ENCODE measurements around the gene FSTL4.
"Not testable (repeated sequence)": the region's sequence is repeated elsewhere in the genome, so short reads cannot be mapped to it uniquely, and the experiment has no call there.

FSTL4 gene

GRCh38 chr5:133451926-133452325, 160.4 kb downstream of the FSTL4 start:
- no peak for DNase-seq

GRCh38 chr5:133450286-133450685, 162.1 kb downstream of the FSTL4 start:
- peak; percentile 71 for DNase-seq

DNA sequence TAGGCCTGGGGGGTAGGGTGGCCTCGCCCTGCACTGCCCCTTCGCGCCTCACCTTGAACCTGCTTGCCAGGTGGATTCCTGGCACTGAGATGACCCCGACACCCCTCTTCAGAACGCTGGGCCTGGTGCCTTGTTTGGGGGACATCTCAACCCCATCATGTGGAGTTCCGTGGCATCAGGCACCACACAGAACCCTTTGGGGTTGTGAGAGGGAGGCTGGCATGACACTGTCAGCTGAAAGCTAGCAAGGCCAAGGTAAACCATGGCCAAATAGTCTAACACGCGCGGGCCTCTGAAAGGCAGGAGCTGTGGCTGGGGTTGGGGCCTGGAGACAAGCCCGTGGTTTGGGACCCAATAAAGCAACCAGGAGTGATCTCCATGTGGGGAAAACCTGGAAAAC, 163.2 kb downstream of the FSTL4 start:
- no peak for DNase-seq

DNA sequence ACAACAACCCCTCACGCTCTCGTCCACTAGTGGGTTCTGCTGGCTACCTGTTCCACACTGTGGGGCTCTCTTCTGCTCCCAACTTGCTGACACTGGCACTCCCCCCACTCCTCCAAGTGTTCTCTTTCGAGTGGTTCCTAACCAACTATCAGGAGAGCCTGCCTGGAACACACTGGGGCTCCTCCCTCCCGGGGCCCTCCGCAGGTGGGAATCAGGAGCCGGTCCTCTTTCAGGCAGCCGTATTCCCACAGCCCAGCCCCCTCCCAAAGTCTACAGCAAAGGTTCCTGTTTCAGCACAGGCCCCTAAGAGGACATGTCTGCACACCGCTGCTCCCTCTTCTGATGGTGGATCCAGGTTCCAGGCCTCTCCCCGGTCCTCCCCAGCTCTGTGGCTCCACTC, 165.9 kb downstream of the FSTL4 start:
- DNase-seq, result no peak

DNA sequence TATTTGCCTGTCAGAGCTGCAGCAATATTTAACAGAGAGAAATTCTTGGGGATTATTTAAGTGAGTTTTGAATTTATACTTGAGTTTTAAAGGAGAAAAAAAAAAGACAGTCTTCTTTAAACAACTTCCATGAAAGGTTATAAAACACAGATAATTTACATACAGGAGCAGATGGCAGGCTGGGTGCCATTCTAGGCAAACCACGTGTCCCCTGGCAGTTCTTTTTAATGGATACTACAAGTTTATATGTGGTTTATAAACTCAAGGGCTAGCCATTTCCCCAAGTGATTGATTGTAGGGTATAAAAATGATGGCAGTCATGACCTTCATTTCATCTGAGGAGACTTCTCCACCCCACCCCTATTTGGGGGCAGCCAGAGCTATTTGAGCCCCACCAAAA, 166.6 kb downstream of the FSTL4 start:
- DNase-seq, result no peak

- DNase-seq, result not testable (repeated sequence)
Observed at GRCh38 chr5:133445204-133445603, 167.1 kb downstream of the FSTL4 start.

DNA sequence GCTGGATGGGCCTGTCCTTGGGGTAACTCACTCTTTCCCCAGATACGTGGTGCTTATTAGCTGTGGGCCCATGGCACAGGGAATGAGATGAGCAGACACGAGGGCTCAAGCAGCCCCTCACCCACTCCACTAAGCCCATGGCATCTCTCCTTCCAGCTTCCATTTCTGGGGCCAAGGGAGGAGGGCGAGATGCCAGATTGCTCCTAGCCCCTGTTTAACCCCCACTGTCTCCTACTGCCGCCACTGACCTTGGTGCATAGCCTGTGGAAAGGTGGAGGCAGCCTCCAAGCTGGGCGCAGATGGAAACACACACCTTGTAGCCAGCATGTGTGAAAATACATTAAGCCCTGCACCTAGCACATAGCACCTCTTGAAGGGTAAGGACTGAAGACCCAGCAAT, 167.6 kb downstream of the FSTL4 start:
- DNase-seq, result no peak

GRCh38 chr5:133441166-133441815, 171.1 kb downstream of the FSTL4 start:
- no peak for DNase-seq

- no peak for DNase-seq
Observed at GRCh38 chr5:133440467-133441115, 171.8 kb downstream of the FSTL4 start.

DNA sequence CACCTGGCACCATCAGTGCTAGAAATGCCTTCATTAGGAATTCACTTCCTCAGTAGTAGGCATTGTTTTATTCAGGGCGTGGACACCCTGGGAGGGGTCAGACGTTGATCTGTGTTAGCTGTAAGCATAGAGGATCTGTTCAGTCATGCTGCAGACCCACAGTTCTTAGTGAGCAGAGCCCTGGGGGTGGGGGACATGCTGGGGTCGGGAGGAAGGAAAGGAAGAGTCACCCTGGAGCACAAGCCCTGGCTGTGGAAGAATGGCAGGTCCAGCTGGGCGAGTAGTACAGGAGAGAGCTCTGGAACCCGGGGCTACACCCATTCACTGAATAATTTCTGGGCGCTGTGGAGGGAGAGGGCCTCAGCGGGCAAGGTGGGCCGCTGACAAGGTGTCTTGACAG, 172.5 kb downstream of the FSTL4 start:
- no peak for DNase-seq

DNA sequence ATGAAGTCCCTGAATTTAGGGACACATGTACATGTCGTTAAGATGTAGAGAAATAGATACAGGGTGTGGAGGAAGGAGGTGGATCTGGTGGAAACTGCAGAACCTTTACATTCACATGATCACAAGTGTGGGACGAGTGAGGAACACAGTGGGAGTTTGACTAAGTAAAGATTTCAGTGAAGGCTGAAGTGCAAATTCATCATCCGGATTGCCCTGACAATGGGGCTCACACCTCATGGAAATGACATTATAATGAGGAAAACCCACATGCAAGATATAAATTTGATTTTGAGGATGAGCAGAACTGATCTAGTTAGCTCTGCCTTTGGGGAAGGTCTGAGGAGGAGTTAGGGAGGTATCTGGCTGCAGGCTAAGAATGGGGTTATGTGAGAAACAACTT, 173.9 kb downstream of the FSTL4 start:
- DNase-seq, result no peak

- no peak for DNase-seq
Observed at GRCh38 chr5:133434336-133434735, 178.0 kb downstream of the FSTL4 start.

DNA sequence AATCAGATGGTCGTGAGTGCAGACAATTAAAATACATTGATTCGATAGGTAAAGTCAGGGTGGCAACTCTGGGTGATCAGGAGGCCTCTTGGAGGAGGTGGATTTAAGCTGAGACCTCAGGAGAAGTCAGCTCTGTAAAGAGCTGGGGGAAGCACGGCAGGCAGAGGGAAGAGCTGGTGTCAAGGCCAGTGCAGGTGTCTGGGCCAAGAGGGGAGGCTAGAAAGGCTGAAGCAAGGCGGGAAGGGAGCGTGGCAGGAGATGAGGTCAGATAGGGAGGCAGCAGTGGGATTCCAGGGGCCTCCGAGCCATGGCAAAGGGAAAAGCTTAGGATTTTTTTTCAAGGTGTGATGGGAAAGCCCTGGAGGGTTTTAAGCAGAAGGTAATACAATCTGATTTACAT, 178.7 kb downstream of the FSTL4 start:
- DNase-seq, result no peak

- peak; percentile 55 for DNase-seq
Observed at GRCh38 chr5:133432956-133433532, 179.3 kb downstream of the FSTL4 start.

DNA sequence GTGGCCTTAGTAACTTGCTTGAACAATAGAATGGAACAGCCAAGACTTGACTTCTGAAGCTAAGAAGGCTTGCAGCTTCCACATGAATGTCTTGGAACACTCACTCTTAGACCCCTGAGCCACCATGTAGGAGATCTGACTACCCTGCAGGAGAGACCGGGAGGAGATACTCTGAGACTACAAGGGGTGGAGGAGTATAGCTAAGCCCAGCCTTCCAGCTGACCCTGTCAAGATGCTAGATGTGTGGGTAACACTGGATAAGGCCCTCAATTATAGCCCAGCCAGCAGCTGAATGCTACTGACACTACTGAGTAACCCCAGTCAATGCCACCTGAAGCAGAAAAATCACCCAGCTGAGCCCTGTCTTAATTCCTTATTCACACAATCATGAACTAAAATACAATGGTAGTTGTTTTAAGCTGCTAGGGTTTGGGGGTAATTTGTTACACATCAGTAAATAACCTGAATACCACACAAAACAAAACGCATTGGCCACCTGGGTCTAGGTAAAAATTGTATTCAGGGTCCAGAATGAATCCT, 180.9 kb downstream of the FSTL4 start:
- no peak for DNase-seq

DNA sequence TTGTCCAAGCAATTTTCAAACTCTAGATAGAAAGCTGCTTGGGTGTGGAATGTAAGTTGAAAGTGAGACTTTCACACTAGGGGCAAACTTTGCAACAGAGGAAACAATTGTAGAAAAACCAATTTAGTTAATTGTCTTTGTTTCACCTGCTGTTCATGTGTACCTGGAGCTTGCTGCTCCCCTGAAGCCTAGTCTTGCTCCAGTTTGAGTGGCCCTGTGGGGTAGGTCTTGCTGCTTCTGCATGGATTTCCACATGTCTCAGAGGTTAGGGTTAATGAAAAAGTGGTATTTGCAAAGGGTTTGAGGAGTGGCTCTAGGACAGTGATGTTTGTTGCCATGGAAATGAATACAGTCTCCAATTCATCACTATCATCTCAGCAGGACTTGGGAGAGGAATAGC, 182.2 kb downstream of the FSTL4 start:
- no peak for DNase-seq

DNA sequence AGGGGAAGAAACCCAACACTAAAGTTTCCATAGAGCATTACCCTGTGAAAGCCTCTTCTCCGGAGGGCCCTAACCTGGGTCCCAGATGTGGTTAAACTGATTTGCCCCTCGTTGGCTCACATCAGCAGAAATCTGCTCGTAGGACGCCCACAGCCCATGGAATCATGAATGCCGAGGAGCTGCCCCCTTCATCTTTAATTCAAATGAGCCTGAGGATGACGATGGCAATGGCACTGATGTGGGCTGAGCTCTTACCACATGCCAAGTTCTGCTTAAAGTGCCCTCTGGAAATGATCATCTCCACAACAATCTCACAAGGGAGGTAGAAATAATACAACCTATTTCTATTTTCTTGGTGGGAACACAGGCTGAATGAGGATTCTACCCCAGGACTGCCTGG, 183.3 kb downstream of the FSTL4 start:
- no peak for DNase-seq

DNA sequence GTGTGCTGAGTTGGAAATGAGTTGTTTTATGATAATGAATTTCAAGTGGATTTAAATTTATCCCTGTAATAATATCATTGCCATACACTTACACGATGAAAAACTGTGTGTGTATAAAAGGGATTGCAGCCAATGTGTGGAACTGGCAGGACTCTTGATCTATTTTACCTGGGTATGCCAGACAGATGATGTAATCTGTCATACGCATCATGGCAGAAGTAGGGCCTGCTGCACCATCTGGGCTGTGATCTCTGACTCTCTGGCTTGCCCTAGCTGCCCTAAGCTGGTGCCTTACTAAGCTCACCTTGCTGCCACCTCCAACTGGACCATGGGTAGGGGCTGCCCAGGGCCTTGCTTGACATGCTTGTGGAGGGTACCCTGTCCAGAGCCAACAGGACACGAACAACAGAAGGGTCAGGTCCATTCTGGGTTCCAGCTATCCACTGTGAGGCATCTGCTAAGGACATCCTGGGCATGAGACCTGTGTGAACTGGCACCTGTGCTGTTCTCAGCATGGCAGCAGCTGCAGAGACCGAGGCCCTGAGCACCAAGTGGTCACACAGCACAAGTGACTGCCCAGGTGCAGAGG, 184.2 kb downstream of the FSTL4 start:
- no peak for DNase-seq

- no peak for DNase-seq
Observed at GRCh38 chr5:133427121-133427777, 185.1 kb downstream of the FSTL4 start.

- peak; percentile 73 for DNase-seq
Observed at GRCh38 chr5:133426264-133426663, 186.1 kb downstream of the FSTL4 start.

DNA sequence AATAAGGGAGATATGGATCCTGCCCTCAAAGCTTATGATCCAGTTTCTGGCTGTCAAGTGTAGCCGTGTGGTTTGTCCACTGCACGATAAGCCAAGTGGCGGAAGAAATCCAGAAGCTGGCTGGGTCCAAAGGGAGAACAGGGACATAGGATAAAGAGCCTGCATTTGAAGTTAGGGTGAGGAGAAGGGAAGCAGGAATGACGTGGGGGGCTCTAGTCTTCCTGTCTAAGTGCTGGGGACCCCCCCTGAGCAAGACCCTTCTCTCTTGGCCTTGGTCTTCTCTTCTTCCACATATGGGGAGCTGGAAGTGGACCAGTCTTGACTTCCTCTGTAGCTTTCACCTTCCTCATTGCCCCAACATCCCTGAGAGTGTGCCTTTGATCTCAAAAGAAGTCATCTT, 186.6 kb downstream of the FSTL4 start:
- DNase-seq, result peak; percentile 48

GRCh38 chr5:133425222-133425621, 187.1 kb downstream of the FSTL4 start:
- peak; percentile 66 for DNase-seq

GRCh38 chr5:133423618-133424282, 188.6 kb downstream of the FSTL4 start:
- peak; percentile 89 for DNase-seq
